ENCODE measurements around the gene FAM234B. TPM values are rescaled to one million over a fixed set of nuclear protein-coding genes. Genes with fewer than 3 reads are reported as not detected.

The FAM234B gene
- total and polyA plus RNA-seq, 2 of the 8 experiments (the other 6 are each of a cell fraction or from before 2014, with no cell fraction given) = 12.5 to 29.1 TPM

GRCh38 chr12:13045816-13046215 is 1.6 kb downstream of the FAM234B start:
- no peak overlapping the region for H4K5ac ChIP-seq (ENCODE audit: insufficient read length, low read depth, low read length)
- DNase-seq (ENCODE audit: low read depth in 1 of 2, low spot score in 2 of 2) (no peak), FAIRE-seq (no peak)
- no peak overlapping the region for H3K23ac ChIP-seq (ENCODE audit: insufficient read length)
- TF ChIP-seq TEAD4 (IDR thresholded peaks at IDR 0.05; ENCODE audit: low read depth, low read length) = no peak
- peak; percentile 54 for TF ChIP-seq TBP (IDR thresholded peaks at IDR 0.05; ENCODE audit: low read depth, low read length)
- H2BK20ac ChIP-seq (ENCODE audit: low read length) = no peak overlapping the region
- H3K79me1 ChIP-seq (ENCODE audit: low read depth, low read length) = peaks cover 2% of the 10 kb centered on the region; the same call in 1 of the 2 replicates
- no peak overlapping the region for H3K18ac ChIP-seq (ENCODE audit: extremely low read depth, low read length)
- H3K27me3 ChIP-seq (replicated peaks in 1 of 4; ENCODE audit: control insufficient read depth in 3 of 4, extremely low read depth in 1 of 4, insufficient read depth in 3 of 4, low read length in 3 of 4) = no peaks in the 10 kb centered on the region
- WGBS, 2 experiments (ENCODE audit: extremely low coverage in 1 of 2, insufficient coverage in 1 of 2, insufficient read length in 1 of 2, insufficient replicate concordance in 2 of 2, low coverage in 1 of 2, low lambda C conversion rate in 2 of 2, missing lambda C conversion rate in 1 of 2) = 98% methylated on average over 8 of the region's 8 CpGs; no CpG with 5 or more reads in 1 of the 2 experiments
- H3K4ac ChIP-seq (replicated peaks; ENCODE audit: insufficient read length, low read depth, low read length) = no peak overlapping the region
- H2BK15ac ChIP-seq (ENCODE audit: low read length) = no peak overlapping the region
- peaks cover 0 to 1% of the 10 kb centered on the region in 2 experiments for H4K20me1 ChIP-seq (replicated peaks in 1 of 2; ENCODE audit: control insufficient read depth in 1 of 2, insufficient read depth in 2 of 2, low read length in 2 of 2)
- H2AFZ ChIP-seq (ENCODE audit: low read length) = no peak overlapping the region
- H3K9me3 ChIP-seq (ENCODE audit: insufficient read depth in 2 of 2, low read depth in 1 of 2, low read length in 1 of 2) = no peaks in the 10 kb centered on the region
- H3K79me2 ChIP-seq (ENCODE audit: control insufficient read depth in 1 of 2, insufficient read depth in 2 of 2, low read length in 2 of 2) = peaks cover 0 to 39% of the 10 kb centered on the region in 2 experiments; a peak in 3 of 4 replicates
- no peak overlapping the region for H2BK120ac ChIP-seq (replicated peaks; ENCODE audit: low read depth, low read length)
- peaks cover 0 to 7% (median 3%) of the 10 kb centered on the region in 4 experiments; a peak in 3 of 7 replicates for H3K4me1 ChIP-seq (replicated peaks in 1 of 4; ENCODE audit: control insufficient read depth in 3 of 4, insufficient read depth in 4 of 4, low read length in 3 of 4)
- peak overlapping the region in 1 of 4 experiments; percentile 80; a peak in 2 of 8 replicates for H3K4me3 ChIP-seq (ENCODE audit: extremely low read depth in 1 of 4, insufficient read depth in 2 of 4, low read depth in 3 of 4, low read length in 4 of 4)
- H2AK5ac ChIP-seq (ENCODE audit: low read depth, low read length) = no peak overlapping the region
- CTCF ChIA-PET (ENCODE audit: partially characterized antibody) = interaction anchor here (0.5 to 3.1 kb wide), 13 partner anchors 10 to 166 kb away, joined by 3 to 9 read pairs (median 4); no protein-coding TSS in a partner anchor
- peak overlapping the region; percentile 28 to 70; a peak in 2 of 4 replicates for H3K4me2 ChIP-seq (ENCODE audit: insufficient read depth in 1 of 2, low read depth in 2 of 2, low read length in 2 of 2)
- H2BK5ac ChIP-seq (ENCODE audit: low read depth, low read length) = no peak overlapping the region
- POLR2A ChIA-PET (ENCODE audit: partially characterized antibody) = interaction anchor here (0.6 kb wide), 1 partner anchor 59 kb away, joined by 3 read pairs; no protein-coding TSS in a partner anchor
- H4K91ac ChIP-seq (replicated peaks; ENCODE audit: insufficient read length, low read length) = no peak overlapping the region
- no peak overlapping the region for H2BK12ac ChIP-seq (ENCODE audit: low read depth, low read length)
- H3K56ac ChIP-seq (replicated peaks; ENCODE audit: insufficient read length, low read depth, low read length) = no peak overlapping the region
- no peak overlapping the region for H3K14ac ChIP-seq (ENCODE audit: insufficient read length)
- no peak overlapping the region for H3K27ac ChIP-seq (ENCODE audit: low read depth, low read length)
- H3K9ac ChIP-seq (replicated peaks in 1 of 4; ENCODE audit: extremely low read depth in 1 of 4, low read depth in 3 of 4, low read length in 3 of 4) = no peak overlapping the region
- H4K8ac ChIP-seq (ENCODE audit: extremely low read depth, insufficient read depth, low read length) = no peak overlapping the region
- no peaks in the 10 kb centered on the region; a peak in 2 of 8 replicates for H3K36me3 ChIP-seq (ENCODE audit: control insufficient read depth in 2 of 4, insufficient read depth in 4 of 4, low read length in 3 of 4)
- peaks cover 9% of the 10 kb centered on the region for H3K23me2 ChIP-seq (ENCODE audit: low read depth, low read length)
